Right renal pelvis (tissue), 4 donors: ENCODE data around the gene TMED1. TPM values are rescaled to one million over a fixed set of nuclear protein-coding genes. Genes with fewer than 3 reads are reported as not detected.
"Not testable (repeated sequence)": the region's sequence is repeated elsewhere in the genome, so short reads cannot be mapped to it uniquely, and the experiment has no call there.

ENCODE experiments used
- DNase-seq, 4 donors: peaks; one replicate each; pipeline ENCODE4 v3.0.0-alpha.2; 2013; ENCODE audit warnings: low read depth in 4 of 4, low spot score in 3 of 4, missing footprints in 1 of 4
- polyA plus RNA-seq, 4 donors: library from polyadenylated mRNA; unstranded; fragments of 120-200 nt; gene quantifications; one replicate each; pipeline ENCODE4 v1.2.1, GENCODE V29; 2013; ENCODE audit not compliant: insufficient read length in 4 of 4

TMED1 gene
- polyA plus RNA-seq, 4 donors, result 42.8 to 73.6 (median 52.2) TPM

- DNase-seq, result no peak
These were observed 27.2 kb upstream of the TMED1 start for GRCh38 chr19:10863107-10863717.

- no peak for DNase-seq
These were observed 26.6 kb upstream of the TMED1 start for GRCh38 chr19:10862561-10863106.

- DNase-seq, result no peak
These were observed 25.2 kb upstream of the TMED1 start for GRCh38 chr19:10861103-10861651.

DNA sequence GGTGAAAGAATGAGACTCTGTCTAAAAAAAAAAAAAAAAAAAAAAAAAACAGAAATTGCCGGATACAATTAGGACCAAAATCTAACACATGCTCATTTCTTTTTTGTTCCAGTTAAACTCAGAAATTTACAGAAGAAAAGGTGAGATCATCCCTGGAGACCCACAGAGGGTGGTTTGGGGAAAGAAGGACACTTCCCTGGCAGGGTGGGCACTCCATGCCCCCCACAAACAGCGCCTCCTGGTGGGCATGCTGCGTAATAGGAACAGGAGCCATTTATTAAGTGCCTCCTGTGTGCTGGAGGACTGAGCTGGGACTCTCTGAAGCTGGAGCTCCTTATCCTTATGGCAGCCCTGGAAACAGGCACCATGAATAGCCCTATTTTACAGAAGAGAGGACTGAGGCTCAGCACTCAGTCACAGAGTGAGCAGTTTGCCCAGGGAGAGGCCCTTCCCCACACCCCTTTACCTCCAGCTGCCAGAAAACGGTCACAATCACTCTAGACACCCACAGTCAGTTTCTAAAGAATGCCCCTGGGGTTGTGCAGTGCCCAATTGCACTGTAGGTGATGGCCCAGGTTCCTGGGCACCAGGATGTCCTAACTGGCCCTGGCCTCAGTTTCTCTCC is 22.3 kb upstream of the TMED1 start:
- no peak for DNase-seq

DNA sequence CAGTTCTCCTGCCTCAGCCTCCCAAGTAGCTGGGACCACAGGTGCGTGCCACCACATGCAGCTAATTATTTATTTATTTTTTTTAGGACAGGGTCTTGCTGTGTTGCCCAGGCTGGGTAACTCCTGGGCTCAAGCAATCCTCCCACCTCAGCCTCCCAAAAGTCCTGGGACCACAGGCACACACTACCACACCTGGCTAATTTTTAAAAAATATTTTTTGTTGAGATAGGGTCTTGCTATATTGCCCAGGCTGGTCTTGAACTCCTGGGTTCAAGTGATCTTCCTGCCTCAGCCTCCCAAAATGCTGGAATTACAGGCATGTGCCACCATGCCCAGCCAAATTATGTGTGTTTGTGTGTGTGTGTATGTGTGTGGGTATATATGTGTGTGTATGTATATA is 20.9 kb upstream of the TMED1 start:
- DNase-seq, result not testable (repeated sequence)

GRCh38 chr19:10855879-10856522 is 20.0 kb upstream of the TMED1 start:
- no peak for DNase-seq

DNA sequence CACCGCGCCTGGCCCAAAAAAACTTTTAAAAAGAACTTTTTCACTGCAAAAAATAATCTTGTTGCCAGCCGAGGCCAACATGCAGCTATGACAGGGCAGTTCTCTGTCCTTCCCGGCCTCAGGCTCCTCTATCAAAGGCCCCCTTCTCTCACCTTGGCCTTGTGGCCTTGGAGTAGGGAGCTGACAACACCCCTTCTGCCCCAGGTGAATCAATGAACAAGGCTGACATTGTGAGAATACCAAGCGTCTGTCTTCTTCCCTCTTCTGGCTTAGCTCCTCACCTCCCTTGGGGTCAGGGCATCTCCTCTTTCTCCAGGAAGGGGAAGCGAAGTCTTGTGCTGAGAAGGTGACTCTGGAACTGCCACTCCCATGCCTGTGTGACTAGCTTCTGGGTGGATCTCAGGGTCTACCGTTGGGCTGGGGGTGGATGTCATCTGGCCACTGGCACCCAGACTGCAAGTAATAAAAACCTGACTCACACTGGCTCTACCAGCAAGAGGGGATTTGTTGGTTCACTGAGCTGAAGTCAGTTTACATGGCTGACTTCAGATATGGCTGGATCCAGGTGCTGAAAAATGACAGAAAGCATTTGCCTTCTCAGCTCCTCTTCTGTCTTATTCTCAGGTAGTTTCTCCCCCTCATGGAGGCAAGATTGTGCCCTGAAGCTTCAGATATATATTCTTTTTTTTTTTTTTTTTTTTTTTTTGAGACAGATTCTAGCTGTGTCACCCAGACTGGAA is 18.5 kb upstream of the TMED1 start:
- DNase-seq, result no peak

DNA sequence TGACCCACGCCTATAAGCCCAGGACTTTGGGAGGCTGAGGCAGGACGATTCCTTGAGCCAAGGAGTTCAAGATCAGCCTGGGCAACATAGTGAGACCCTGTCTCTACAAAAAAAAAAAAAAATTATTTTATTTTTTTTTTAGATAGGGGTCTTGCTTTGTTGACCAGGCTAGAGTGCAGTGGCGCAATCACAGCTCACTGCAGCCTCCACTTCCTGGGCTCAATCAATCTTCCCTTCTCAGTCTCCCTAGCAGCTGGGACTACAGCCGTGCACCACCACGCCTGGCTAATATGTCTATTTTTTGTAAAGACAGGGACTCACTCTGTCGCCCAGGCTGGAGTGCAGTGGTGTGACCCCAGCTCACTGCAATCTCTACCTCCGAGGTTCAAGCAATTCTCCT is 16.9 kb upstream of the TMED1 start:
- DNase-seq, result no peak

DNA sequence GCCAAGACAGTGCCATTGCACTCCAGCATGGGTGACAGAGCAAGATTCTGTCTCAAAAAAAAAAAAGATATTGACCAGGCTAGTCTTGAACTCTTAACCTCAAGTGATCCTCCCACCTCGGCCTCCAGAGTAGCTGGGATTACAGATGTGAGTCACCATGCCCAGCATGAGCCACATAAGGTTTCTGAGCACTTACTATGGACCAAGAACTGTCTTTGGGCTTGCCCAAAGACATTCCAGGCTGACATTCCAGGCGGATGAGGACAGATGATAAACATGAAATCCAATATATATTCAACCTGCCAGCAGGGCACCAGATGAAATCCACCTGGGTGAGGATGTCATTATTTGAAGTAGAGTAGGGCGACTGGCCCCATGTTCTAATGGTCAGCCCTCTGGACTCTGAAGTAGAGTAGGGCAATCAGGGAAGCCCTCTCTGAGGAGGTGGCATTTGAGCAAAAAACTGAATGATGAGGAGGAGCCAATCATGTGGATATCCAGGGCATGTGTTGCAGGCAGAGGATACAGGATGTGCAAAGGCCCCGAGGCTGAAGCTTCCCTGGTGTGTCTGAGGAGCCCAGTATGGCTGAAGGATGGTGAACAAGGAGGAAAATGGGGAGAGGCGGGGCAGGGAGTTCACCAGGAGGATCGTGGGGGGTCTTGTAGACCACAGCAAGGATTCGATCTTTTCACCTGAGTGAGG is 16.2 kb upstream of the TMED1 start:
- no peak for DNase-seq

- no peak for DNase-seq
These were observed 14.6 kb upstream of the TMED1 start for GRCh38 chr19:10850631-10851030.

GRCh38 chr19:10848230-10848856 is 12.3 kb upstream of the TMED1 start, which contains the start of gene C19orf38:
Gene C19orf38, plus strand, starts transcription at chr19:10848415. Its CDS starts 94 bp downstream, at chr19:10848509.
- DNase-seq, result no peak

DNA sequence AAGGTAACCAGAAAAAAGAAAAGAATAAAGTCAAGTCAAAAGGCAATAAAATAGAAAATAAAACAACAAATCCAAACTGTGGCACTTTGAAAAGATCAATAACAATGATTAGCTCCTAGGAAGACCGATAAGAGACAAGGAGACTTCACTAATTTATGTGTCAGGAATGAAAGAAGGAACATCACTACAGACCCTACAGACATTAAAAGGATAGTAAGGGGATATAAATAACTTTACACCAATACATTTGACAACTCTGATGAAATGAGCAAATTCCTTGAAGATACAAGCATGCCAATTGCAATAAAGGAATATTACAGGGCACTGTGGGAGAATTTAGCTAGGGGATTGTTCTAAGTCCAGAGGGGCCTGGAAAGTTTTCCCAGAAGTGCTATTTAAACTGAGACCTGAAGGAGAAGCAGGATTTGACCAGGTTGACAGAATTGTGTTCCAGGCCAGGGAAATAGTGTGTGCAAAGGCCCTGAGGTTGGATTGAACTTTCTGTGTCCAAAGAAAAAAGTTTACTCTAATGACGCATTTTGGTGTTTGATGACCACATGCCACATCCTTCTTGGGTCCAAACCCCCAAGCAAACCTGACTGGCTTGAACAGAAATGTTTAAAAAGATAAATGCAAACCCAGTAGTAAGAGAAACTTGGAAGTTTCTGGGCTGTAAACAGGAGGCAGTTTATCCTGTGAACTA is 10.6 kb upstream of the TMED1 start:
- no peak for DNase-seq

DNA sequence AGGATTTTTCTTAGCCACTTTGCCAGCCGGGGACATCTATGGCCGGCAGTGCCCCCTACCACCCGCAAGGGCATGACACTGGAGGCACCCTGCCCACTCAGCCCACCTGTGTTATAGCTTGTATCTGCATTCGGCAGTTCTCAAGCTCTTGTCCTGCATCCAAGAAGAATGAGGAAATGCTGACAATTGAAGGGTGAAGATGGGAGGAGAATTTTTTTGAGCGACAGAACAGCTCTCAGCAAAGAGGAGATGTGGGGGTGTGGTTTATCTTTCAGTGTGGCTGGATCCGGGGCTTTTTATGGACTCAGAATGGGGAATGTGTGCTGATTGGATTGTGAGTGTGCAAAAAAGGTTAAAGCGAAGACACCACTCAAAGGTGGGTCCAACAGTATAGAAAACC is 6.8 kb upstream of the TMED1 start:
- no peak for DNase-seq

DNA sequence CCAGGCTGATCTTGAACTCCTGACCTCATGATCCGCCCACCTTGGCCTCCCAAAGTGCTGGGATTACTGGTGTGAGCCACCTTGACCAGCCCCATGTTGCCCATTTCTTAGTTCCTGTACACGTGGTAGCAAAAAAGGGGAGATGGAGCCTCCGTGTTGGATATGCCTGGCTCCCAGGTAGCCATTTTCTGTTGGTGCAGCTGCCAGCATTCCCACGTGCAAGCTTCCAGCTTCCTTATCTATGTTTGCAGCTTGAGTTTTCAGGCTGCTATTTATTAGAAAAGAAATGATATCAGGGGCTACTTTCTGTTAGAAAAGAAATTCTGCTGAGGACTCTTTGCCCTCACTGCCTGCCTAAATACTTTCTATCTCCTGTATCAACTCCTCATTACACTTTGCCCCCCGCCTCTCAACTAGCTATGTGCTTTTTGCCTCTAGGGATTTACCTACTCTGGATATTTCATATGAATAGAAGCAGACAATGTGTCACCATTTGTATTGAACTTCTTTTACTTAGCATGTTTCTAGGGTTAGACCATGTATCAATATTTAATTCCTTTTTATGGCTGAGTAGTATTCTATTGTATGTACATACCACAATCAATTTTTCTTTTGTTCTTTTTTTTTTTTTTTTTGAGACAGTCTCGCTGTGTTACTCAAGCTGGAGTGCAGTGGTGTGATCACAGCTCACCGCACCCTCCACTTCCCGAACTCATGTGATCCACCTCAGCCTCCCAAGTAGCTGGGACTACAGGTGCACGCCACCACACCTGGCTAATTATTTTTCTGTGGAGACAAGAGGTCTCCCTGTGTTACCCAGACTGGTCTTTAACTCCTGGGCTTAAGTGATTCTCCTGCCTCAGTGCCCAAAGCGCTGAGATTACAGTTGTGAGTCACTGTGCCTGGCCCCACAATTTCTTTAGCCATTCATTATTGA is 3.4 kb upstream of the TMED1 start:
- DNase-seq, result no peak

GRCh38 chr19:10838377-10838776 is 2.4 kb upstream of the TMED1 start:
- DNase-seq, result no peak

DNA sequence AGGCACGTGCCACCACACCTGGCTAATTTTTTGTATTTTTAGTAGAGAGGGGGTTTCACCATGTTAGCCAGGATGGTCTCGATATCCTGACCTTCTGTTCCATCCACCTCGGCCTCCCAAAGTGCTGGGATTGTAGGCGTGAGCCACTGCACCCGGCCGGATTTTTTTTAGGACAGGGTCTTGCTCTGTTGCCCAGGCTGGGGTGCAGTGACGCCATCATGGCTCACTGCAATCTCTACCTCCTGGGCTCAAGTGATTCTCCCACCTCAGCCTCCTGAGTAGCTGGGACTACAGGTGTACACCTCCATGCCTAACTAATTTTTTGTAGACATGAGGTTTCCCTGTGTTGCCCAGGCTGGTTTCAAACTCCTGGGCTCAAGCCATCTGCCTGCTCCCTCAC is 1.6 kb upstream of the TMED1 start:
- DNase-seq, result not testable (repeated sequence)

DNA sequence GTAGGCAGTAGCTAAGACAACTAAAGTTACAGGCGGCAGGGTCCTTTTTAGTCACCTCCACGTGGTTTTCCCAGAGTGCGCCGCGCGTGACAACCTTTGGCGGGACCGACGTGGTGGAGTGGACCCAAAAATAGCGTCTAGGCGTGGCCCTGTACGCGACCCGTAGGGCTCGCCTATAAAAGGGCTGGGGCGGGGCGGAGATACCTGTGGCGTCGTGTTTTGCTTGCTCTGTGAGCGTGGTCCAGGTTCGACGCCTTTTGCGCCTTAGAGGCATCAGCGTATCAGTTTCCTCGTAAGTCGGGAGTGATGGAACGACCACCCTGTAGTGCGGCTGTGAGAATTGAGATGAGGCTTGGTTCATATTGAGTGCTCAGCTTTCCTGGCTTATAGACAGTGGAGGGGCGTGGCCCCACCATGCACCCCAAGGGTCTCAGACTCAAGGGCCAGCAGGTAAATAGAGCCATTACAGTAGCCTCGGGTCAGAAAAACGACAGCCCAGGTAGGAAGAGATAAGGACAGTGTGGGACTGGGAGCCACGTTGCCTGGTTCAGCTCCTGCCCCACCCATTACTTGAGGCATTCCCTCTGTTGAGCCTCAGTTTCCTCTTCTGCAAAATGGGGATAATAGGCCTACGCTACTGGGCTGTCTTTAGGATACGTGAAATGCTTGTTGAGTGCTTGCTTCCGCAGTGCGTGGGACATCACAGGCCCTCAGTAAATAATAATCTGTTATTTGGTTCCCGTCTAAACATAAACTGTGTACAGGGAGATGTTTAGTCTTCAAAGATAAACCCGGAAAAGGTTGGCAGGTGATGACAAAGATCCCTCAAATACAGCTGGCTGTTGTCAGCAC is 693 bp upstream of the TMED1 start:
- DNase-seq, result no peak
